K562 (cell line): ENCODE measurements around the gene GLIPR2.
"Not testable (repeated sequence)": the region's sequence is repeated elsewhere in the genome, so short reads cannot be mapped to it uniquely, and the experiment has no call there.

ENCODE experiments used
- ATF6 ChIP-seq: sonication (generic); formaldehyde crosslinking; IDR thresholded peaks from 2 replicates; pipeline ENCODE4 v1.4.0; 2020; ENCODE audit warnings: mild to moderate bottlenecking, missing genetic modification reagents
- PHF8 ChIP-seq: fragments of 200-600 bp; sonication (generic); IDR thresholded peaks from 2 replicates; pipeline ENCODE4 v1.6.1; 2012; ENCODE audit warnings: mixed run types, mild to moderate bottlenecking, inconsistent platforms, low read length, moderate library complexity, borderline replicate concordance
- POLR2A ChIP-seq: fragments of 450-650 bp; conservative IDR thresholded peaks from 2 replicates; pipeline ENCODE4 v1.6.1; 2016
- PTBP1 ChIP-seq: fragments of 200-400 bp; formaldehyde crosslinking; IDR thresholded peaks from 2 replicates; pipeline ENCODE4 v1.6.1; 2017; ENCODE audit warnings: low read depth, low read length
- RBBP5 ChIP-seq: fragments of 200-600 bp; sonication (generic); IDR thresholded peaks from 2 replicates; pipeline ENCODE4 v1.6.1; 2012; ENCODE audit warnings: borderline replicate concordance, mild to moderate bottlenecking, low read length, control low read depth, inconsistent platforms; ENCODE audit not compliant: insufficient read depth, poor library complexity, severe bottlenecking
- RBM14 ChIP-seq: fragments of 200-400 bp; formaldehyde crosslinking; IDR thresholded peaks from 2 replicates; pipeline ENCODE4 v1.6.1; 2018; ENCODE audit warnings: low read depth, mild to moderate bottlenecking, low read length, moderate library complexity, borderline replicate concordance; ENCODE audit not compliant: insufficient read depth
- ZBED1 ChIP-seq: IDR thresholded peaks from 2 replicates; pipeline ENCODE4 v1.6.1; 2014
- TF ChIP-seq, protein P1 (sequence below), 3 experiments: IDR thresholded peaks in 2 of 3; conservative IDR thresholded peaks in 1 of 3; 2 replicates each; pipeline ENCODE4 v1.5.1; 2011 to 2012; ENCODE audit warnings: low read length in 3 of 3, mild to moderate bottlenecking in 3 of 3, control low read depth in 2 of 3, improper control_type of control experiment in 1 of 3, inconsistent platforms in 1 of 3, low read depth in 1 of 3, mixed read lengths in 1 of 3, moderate library complexity in 1 of 3; ENCODE audit not compliant: insufficient read depth in 2 of 3
- TF ChIP-seq, protein P2 (sequence below): fragments of 450-650 bp; IDR thresholded peaks from 2 replicates; pipeline ENCODE4 v1.6.1; 2016; ENCODE audit warnings: borderline replicate concordance
- TF ChIP-seq, protein P3 (sequence below), 2 experiments: fragments of 450-650 bp; formaldehyde crosslinking in 1 of 2; IDR thresholded peaks; 2 replicates each; pipeline versions ENCODE4 v1.4.0 to v1.6.1; 2014 to 2020; ENCODE audit warnings: mild to moderate bottlenecking in 2 of 2, borderline replicate concordance in 1 of 2, low read depth in 1 of 2
- TF ChIP-seq, protein P4 (sequence below): sonication (generic); formaldehyde crosslinking; IDR thresholded peaks from 2 replicates; pipeline ENCODE4 v1.9.0; 2022; ENCODE audit warnings: mild to moderate bottlenecking, missing genetic modification reagents

DNA sequence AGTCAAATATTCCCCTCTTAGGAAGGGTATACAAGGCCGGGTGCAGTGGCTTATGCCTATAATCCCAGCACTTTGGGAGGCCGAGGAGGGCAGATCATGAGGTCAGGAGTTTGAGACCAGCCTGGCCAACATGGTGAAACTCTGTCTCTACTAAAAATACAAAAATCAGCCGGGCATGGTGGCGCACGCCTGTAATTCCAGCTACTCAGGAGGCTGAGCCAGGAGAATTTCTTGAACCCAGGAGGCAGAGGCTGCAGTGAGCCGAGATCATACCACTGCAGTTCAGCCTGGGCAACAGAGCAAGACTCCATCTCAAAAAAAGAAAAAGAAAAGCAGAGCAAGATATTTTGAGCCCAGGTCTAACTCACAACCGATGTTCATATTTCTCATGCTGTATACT lies 4.9 kb upstream of the GLIPR2 start:
- not testable (repeated sequence) for TF ChIP-seq POLR2A; ZBED1; ATF6 (CRISPR knock-in tag); RBM14; RBBP5; PTBP1; PHF8
- TF ChIP-seq, protein P1, sequence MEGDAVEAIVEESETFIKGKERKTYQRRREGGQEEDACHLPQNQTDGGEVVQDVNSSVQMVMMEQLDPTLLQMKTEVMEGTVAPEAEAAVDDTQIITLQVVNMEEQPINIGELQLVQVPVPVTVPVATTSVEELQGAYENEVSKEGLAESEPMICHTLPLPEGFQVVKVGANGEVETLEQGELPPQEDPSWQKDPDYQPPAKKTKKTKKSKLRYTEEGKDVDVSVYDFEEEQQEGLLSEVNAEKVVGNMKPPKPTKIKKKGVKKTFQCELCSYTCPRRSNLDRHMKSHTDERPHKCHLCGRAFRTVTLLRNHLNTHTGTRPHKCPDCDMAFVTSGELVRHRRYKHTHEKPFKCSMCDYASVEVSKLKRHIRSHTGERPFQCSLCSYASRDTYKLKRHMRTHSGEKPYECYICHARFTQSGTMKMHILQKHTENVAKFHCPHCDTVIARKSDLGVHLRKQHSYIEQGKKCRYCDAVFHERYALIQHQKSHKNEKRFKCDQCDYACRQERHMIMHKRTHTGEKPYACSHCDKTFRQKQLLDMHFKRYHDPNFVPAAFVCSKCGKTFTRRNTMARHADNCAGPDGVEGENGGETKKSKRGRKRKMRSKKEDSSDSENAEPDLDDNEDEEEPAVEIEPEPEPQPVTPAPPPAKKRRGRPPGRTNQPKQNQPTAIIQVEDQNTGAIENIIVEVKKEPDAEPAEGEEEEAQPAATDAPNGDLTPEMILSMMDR (IDR thresholded peaks at IDR 0.05 in 2 of 3, conservative IDR thresholded peaks at IDR 0.05 in 1 of 3; ENCODE audit: insufficient read depth in 2 of 3, low read depth in 1 of 3, low read length in 3 of 3), result not testable (repeated sequence)
- TF ChIP-seq, protein P2, sequence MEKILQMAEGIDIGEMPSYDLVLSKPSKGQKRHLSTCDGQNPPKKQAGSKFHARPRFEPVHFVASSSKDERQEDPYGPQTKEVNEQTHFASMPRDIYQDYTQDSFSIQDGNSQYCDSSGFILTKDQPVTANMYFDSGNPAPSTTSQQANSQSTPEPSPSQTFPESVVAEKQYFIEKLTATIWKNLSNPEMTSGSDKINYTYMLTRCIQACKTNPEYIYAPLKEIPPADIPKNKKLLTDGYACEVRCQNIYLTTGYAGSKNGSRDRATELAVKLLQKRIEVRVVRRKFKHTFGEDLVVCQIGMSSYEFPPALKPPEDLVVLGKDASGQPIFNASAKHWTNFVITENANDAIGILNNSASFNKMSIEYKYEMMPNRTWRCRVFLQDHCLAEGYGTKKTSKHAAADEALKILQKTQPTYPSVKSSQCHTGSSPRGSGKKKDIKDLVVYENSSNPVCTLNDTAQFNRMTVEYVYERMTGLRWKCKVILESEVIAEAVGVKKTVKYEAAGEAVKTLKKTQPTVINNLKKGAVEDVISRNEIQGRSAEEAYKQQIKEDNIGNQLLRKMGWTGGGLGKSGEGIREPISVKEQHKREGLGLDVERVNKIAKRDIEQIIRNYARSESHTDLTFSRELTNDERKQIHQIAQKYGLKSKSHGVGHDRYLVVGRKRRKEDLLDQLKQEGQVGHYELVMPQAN, result not testable (repeated sequence)
- TF ChIP-seq, protein P3, sequence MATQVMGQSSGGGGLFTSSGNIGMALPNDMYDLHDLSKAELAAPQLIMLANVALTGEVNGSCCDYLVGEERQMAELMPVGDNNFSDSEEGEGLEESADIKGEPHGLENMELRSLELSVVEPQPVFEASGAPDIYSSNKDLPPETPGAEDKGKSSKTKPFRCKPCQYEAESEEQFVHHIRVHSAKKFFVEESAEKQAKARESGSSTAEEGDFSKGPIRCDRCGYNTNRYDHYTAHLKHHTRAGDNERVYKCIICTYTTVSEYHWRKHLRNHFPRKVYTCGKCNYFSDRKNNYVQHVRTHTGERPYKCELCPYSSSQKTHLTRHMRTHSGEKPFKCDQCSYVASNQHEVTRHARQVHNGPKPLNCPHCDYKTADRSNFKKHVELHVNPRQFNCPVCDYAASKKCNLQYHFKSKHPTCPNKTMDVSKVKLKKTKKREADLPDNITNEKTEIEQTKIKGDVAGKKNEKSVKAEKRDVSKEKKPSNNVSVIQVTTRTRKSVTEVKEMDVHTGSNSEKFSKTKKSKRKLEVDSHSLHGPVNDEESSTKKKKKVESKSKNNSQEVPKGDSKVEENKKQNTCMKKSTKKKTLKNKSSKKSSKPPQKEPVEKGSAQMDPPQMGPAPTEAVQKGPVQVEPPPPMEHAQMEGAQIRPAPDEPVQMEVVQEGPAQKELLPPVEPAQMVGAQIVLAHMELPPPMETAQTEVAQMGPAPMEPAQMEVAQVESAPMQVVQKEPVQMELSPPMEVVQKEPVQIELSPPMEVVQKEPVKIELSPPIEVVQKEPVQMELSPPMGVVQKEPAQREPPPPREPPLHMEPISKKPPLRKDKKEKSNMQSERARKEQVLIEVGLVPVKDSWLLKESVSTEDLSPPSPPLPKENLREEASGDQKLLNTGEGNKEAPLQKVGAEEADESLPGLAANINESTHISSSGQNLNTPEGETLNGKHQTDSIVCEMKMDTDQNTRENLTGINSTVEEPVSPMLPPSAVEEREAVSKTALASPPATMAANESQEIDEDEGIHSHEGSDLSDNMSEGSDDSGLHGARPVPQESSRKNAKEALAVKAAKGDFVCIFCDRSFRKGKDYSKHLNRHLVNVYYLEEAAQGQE (IDR thresholded peaks at IDR 0.05; ENCODE audit: borderline replicate concordance), result not testable (repeated sequence)
- TF ChIP-seq, protein P3 (CRISPR knock-in tag; IDR thresholded peaks at IDR 0.05; ENCODE audit: low read depth), result not testable (repeated sequence)
- TF ChIP-seq, protein P4, sequence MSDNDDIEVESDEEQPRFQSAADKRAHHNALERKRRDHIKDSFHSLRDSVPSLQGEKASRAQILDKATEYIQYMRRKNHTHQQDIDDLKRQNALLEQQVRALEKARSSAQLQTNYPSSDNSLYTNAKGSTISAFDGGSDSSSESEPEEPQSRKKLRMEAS (CRISPR knock-in tag), result not testable (repeated sequence)
